Measurements from ENCODE around the gene DGKG.

Gene DGKG

DNA sequence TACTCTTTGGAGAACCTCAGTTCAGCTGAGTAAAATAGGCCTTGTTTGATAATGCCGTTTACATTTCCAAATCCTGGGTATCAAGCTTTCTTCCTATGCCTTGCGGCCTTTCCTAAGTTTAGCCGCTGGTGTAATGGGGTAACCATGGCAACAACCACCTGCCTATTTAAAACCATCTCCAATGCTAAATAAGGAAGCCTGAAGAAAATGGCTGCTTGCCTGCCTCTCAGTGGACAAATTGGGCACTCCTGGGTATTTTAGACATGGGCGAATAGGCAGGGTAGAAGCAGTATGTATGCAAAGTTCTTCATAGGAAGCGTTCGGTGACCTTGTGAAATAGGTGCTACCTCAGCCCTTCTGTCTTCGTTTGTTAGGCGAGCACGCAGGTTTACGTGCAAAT, 122.7 kb downstream of the DGKG start:
- DNase-seq (ENCODE audit: low spot score): no peak

- no peak for DNase-seq (ENCODE audit: low spot score)
Measured at GRCh38 chr3:186237915-186238314, 124.1 kb downstream of the DGKG start.

GRCh38 chr3:186236357-186237020, 125.5 kb downstream of the DGKG start:
- no peak for DNase-seq (ENCODE audit: low spot score)

DNA sequence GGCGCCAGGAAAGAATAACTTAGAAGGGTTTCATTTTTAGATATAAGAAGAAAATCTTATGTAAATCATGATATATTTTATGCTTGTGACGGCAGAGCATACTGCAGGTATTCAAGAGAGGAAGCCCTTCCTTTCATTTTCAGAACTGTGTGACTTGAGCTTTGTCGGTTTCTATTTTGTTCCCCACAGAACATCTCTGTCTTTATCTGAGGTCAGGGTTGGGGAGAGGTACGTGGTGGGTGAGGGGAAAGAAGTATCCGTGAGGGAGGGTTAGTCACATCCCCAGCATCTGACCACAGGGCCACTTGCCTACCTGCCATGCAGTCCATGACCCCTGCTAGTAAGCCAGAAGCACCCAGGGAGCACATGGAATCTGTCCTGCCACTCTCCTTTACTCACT, 126.5 kb downstream of the DGKG start:
- DNase-seq (ENCODE audit: low spot score): no peak

GRCh38 chr3:186234152-186234551, 127.9 kb downstream of the DGKG start:
- no peak for DNase-seq (ENCODE audit: low spot score)

GRCh38 chr3:186226482-186226881, 135.6 kb downstream of the DGKG start:
- no peak for DNase-seq (ENCODE audit: low spot score)

DNA sequence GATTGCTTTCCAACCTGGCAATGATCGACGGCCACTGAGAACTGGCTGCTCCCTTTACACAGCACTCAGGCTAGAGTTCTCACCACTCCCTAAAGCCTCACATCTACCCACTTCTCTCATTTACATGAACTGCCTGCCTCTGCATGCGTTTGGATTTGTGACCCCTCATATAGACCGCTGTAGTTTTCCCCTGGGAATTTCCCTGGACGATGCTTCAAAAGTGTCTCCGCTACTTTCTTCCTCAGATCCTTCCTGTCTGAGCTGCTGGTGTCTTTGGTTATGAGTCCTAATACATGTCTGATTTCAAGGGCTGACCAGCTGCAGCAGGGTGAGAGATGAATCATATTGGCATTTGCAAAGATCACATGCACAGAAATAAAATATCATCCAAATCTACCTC, 136.4 kb downstream of the DGKG start:
- DNase-seq (ENCODE audit: low spot score): no peak

DNA sequence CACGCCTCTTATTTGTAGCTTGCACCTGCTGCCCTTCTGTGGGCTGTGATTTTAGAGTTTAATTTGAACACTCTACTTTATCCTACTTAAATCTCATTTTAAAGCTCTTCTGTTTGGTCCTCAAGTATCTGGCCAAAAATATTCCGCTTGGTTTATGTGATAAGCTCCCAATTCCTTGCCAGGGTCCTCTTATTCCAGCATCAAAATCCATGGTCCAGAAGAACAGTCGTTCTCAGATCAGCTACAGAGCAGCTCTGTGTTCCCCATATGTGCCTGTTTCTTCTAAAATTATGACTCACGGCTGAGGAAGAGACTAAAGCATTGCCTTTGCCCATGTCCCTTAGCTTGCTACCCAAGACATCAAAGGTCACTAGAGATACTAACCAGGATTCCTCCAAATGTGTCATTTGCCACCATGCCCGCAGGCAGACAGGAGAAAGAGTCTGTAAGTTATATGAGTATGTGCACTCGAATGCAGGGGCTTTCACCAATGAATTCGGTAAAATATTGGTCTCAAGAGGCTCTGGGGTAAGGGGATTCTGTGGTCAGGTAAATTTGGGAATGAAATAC, 137.9 kb downstream of the DGKG start:
- DNase-seq (ENCODE audit: low spot score): no peak

DNA sequence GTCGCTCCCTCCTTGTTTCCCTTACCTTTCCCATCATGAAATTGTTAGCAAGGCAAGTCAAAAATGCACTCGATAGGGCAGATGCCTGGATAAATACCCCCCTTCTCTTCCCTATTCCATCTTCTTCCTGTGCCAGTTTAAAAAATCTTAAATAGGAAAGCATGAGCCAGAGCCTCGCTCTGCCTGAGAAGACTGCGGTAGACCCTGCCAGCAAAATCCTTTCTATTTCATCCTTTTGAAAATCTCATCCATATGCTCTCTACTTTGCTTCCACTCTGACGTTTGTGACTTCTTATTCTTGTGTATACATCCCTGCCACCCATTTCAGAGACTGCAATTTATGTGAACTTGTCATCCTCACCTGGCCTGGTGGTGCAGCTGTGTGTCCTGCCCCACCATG, 138.6 kb downstream of the DGKG start:
- no peak for DNase-seq (ENCODE audit: low spot score)

- DNase-seq (ENCODE audit: low spot score): no peak
Measured at GRCh38 chr3:186221760-186222378, 140.2 kb downstream of the DGKG start.

DNA sequence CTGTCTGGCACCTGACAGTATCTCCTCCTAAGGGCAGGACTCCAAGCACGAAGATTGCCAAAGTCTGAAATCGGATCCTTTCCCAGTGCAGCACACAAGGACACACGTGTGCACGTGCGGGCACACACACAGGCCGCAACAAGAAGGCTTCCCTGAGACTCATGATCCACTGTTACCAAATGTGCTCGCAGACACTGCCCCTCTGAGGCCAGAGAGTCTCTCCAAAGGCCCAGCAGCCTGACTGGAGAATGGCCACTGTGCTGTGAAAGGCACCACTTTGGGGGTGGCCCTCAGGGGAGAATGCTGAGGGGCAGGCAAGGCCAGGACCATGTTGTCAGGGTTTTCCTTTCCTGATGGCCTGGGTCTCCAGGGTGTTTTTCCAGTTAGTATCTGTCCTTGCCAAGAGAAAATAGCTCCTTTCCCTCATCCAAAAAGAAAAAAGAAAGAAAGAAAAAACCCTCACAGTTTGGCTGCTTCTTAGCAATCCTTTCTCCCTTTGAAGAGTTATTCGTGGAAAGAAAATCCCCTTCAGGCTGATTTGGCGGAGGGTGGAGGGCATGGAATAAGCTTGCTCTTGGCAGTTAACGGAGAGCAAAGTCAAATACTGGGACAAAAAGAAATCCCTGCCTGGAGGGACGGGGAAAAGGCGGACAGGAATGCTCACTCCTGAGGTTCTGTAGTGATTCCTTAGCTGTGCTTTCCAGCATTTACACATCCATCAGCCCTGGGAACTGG, 141.0 kb downstream of the DGKG start:
- peak; percentile 55 for DNase-seq (ENCODE audit: low spot score)

DNA sequence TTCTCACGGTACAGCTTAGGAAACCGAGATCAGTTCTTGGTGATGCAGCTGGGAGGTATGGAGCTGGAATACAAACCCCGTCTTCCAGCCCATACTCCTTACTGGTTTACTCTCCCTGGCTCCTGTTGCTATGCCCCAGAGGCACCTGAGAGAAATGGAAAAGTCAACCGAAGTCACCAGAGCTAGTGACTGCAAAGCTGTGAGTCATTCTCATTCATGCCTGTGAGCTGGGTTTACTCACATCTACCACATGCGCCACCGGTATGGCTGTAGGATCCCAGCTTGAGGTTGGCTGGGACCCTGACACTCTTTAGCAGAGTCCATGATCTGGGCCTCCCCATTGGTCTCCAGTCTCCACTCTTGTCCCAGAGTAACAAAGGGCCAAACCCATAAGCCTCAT, 141.7 kb downstream of the DGKG start:
- no peak for DNase-seq (ENCODE audit: low spot score)

- no peak for DNase-seq (ENCODE audit: low spot score)
Measured at GRCh38 chr3:186219211-186219638, 142.8 kb downstream of the DGKG start.

GRCh38 chr3:186218421-186218820, 143.6 kb downstream of the DGKG start:
- no peak for DNase-seq (ENCODE audit: low spot score)

DNA sequence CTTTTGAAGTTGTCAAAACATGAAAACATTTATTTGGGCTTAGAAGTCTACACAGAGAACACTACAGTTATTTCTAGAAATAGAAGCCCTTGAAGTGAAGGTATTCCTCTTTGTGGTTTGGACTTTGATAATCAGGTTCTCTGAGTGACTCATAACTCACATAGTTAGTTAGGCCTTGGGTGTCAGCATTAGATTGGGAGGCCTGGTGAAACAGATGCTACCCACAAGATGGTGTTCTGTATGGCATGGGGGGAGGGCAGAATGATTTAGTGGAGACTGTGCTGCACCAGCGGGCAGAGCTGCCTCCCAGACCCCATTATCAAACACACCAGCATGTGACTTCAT, 144.2 kb downstream of the DGKG start:
- DNase-seq (ENCODE audit: low spot score): no peak

GRCh38 chr3:186216900-186217819, 144.9 kb downstream of the DGKG start:
- DNase-seq (ENCODE audit: low spot score): no peak

GRCh38 chr3:186214670-186215069, 147.4 kb downstream of the DGKG start:
- no peak for DNase-seq (ENCODE audit: low spot score)

- no peak for DNase-seq (ENCODE audit: low spot score)
Measured at GRCh38 chr3:186213946-186214345, 148.1 kb downstream of the DGKG start.

- no peak for DNase-seq (ENCODE audit: low spot score)
Measured at GRCh38 chr3:186212611-186213010, 149.4 kb downstream of the DGKG start.

DNA sequence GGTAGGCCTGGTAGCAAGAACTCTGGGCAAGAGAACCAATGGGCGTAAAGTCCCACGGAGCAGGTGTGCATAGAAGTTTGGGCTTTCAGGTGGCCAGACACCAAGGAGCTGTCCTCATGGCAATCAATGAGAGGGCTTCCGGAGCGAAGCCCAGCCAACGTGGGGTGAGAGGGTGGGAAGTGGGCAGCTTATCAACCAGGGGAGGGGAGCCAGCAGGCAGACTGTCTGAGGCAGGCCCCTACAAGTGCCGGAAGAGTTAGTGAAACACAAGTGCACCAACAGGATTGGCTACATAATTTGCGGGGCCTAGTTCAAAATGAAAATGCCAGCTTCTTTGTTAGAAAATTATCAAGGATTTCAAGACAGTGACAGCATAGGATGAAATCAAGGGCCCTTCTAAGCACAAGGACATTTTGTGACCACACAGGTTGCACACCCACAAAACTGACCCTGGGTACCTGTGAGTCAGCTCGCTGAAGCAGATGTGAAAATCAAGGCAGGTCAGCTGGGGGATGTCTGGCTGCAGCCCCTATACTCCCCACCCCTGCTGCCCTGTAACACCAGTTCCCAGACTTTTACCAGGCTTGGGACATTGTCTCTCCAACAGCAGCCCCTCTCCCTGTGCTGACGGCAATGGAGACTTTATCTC, 151.1 kb downstream of the DGKG start:
- no peak for DNase-seq (ENCODE audit: low spot score)

All from ecto neural progenitor cell (in vitro differentiated cells).